Sigmoid colon (tissue), 7 donors: Measurements from ENCODE around the gene SPOCK2. TPM values are rescaled to one million over a fixed set of nuclear protein-coding genes. Genes with fewer than 3 reads are reported as not detected.

Source experiments
- DNase-seq: peaks from one replicate; pipeline ENCODE4 v3.0.0-alpha.2; 2019
- H3K27ac ChIP-seq, 4 donors: fragments of 200-600 bp; sonication (generic); one replicate each; pipeline ENCODE4 v1.5.1; 2016 to 2019; ENCODE audit warnings: mild to moderate bottlenecking in 1 of 4
- H3K27me3 ChIP-seq, 3 donors: fragments of 200-600 bp; sonication (generic); one replicate each; pipeline ENCODE4 v1.5.1; 2019; ENCODE audit warnings: mild to moderate bottlenecking in 1 of 3
- H3K36me3 ChIP-seq, 4 donors: fragments of 200-600 bp; sonication (generic); one replicate each; pipeline ENCODE4 v1.5.1; 2016 to 2019
- H3K4me1 ChIP-seq, 4 donors: fragments of 200-600 bp; sonication (generic); one replicate each; pipeline ENCODE4 v1.5.1; 2017 to 2019
- H3K4me3 ChIP-seq, 4 donors: fragments of 200-600 bp; sonication (generic); one replicate each; pipeline ENCODE4 v1.5.1; 2017 to 2019; ENCODE audit warnings: mild to moderate bottlenecking in 2 of 4, moderate library complexity in 1 of 4
- H3K9me3 ChIP-seq, 4 donors: fragments of 200-600 bp in 3 of 4; sonication (generic) in 3 of 4; one replicate each; pipeline versions ENCODE4 v1.5.1 to v1.6.1; 2013 to 2019
- EP300 ChIP-seq, 4 donors: sonication (generic); formaldehyde crosslinking; IDR thresholded peaks; one replicate each; pipeline ENCODE4 v1.6.1; 2017; ENCODE audit warnings: antibody characterized with exemption in 4 of 4
- POLR2A ChIP-seq, 2 donors: fragments of 450-650 bp; IDR thresholded peaks; one replicate each; pipeline ENCODE4 v1.6.1; 2016; ENCODE audit warnings: antibody characterized with exemption in 2 of 2, mild to moderate bottlenecking in 2 of 2, moderate library complexity in 2 of 2
- POLR2AphosphoS5 ChIP-seq, 4 donors: sonication (generic); formaldehyde crosslinking; IDR thresholded peaks; one replicate each; pipeline ENCODE4 v1.6.1; 2017; ENCODE audit warnings: antibody characterized with exemption in 4 of 4
- WGBS, 2 donors: extraction: QIAGEN DNeasy Blood & Tissue Kit; methylation state at CpG; one replicate each; pipeline ENCODE4 v1.1.7; 2013; 5-methylcytosine and 5-hydroxymethylcytosine counted together
- intact Hi-C: fragments of 100-400 bp; cut with DNase I; formaldehyde crosslinking; loops from one replicate; pipeline ENCODE4 v1.15.1; 2023
- polyA plus RNA-seq, 3 donors: library from polyadenylated mRNA; stranded (reverse); fragments of 200-250 nt; gene quantifications; one replicate each; pipeline ENCODE4 v1.2.3, GENCODE V29; 2013
- total RNA-seq, 4 donors: library from RNA; depleted of rRNA; stranded (reverse); fragments of >200 nt; gene quantifications; one replicate each; pipeline ENCODE4 v1.1.0, GENCODE V29; 2016
- TF ChIP-seq, protein P1 (sequence below), 4 experiments: fragments of 450-650 bp in 3 of 4; fragments of 200-600 bp in 1 of 4; IDR thresholded peaks; one replicate each; pipeline ENCODE4 v1.5.1; 2016 to 2019; ENCODE audit warnings: antibody characterized with exemption in 4 of 4, mild to moderate bottlenecking in 3 of 4, moderate library complexity in 2 of 4
- donor health status: healthy with polysubstance abuse.
- donor health status: Bipolar disorder and iron deficiency.
- donor health status: healthy.

SPOCK2 gene
- total and polyA plus RNA-seq, 7 donors, result 0.60 to 59.5 (median 7.8) TPM

- intact Hi-C loops, result no loop called here
- Histone ChIP-seq H3K27ac (no peak overlapping the region), H3K27me3 (no peaks in the 10 kb centered on the region), H3K4me3 (no peak overlapping the region), H3K4me1 (no peaks in the 10 kb centered on the region), H3K36me3 (peaks cover 0 to 2% (median 0%) of the 10 kb centered on the region in 4 donors), H3K9me3 (no peaks in the 10 kb centered on the region)
- WGBS, 2 donors, result 81 to 90% methylated on average over 4 of the region's 4 CpGs
- no peak for DNase-seq
- TF ChIP-seq, protein P1, sequence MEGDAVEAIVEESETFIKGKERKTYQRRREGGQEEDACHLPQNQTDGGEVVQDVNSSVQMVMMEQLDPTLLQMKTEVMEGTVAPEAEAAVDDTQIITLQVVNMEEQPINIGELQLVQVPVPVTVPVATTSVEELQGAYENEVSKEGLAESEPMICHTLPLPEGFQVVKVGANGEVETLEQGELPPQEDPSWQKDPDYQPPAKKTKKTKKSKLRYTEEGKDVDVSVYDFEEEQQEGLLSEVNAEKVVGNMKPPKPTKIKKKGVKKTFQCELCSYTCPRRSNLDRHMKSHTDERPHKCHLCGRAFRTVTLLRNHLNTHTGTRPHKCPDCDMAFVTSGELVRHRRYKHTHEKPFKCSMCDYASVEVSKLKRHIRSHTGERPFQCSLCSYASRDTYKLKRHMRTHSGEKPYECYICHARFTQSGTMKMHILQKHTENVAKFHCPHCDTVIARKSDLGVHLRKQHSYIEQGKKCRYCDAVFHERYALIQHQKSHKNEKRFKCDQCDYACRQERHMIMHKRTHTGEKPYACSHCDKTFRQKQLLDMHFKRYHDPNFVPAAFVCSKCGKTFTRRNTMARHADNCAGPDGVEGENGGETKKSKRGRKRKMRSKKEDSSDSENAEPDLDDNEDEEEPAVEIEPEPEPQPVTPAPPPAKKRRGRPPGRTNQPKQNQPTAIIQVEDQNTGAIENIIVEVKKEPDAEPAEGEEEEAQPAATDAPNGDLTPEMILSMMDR (IDR thresholded peaks at IDR 0.05), result no peak
- no peak for TF ChIP-seq POLR2A (IDR thresholded peaks at IDR 0.05)
- no peak for TF ChIP-seq EP300 (IDR thresholded peaks at IDR 0.05)
- TF ChIP-seq POLR2AphosphoS5 (IDR thresholded peaks at IDR 0.05), result no peak
Observed at GRCh38 chr10:72122221-72122620, 33.9 kb upstream of the SPOCK2 start.

DNA sequence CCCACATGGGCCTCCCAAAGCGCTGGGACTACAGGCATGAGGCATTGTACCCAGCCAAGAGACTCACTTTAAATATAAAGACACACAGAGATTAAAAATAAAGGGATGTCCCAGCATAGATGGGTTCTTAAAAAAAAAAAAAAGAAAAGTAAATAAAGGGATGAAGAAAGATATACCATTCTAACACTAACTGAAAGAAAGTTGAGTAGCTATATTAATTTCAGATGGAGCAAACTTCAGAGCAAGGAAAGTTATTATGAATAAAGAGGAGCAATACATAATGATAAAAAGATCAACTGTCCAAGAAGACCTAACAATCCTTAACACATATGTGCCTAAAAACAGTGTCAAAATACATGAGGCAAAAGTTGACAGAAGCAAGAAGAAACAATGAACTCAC, 33.0 kb upstream of the SPOCK2 start:
- 98% methylated on average over 1 of the region's 1 CpG for WGBS, 2 donors
- intact Hi-C loops, result no loop called here

GRCh38 chr10:72116372-72116771, 28.0 kb upstream of the SPOCK2 start:
- no peak overlapping the region for H3K27ac ChIP-seq
- no peak overlapping the region for H3K4me3 ChIP-seq
- 92 to 93% methylated on average over 2 of the region's 2 CpGs for WGBS, 2 donors
- TF ChIP-seq, protein P1 (IDR thresholded peaks at IDR 0.05), result no peak
- no peak for TF ChIP-seq POLR2AphosphoS5 (IDR thresholded peaks at IDR 0.05)
- TF ChIP-seq POLR2A (IDR thresholded peaks at IDR 0.05), result no peak
- TF ChIP-seq EP300 (IDR thresholded peaks at IDR 0.05), result no peak
- H3K9me3 ChIP-seq, result peaks cover 0 to 2% (median 0%) of the 10 kb centered on the region in 4 donors
- intact Hi-C loops, result no loop called here
- no peaks in the 10 kb centered on the region for H3K36me3 ChIP-seq
- H3K27me3 ChIP-seq, result no peaks in the 10 kb centered on the region
- DNase-seq, result no peak
- no peaks in the 10 kb centered on the region for H3K4me1 ChIP-seq

More for the DNA sequence above, 33.0 kb upstream of the SPOCK2 start:
- Histone ChIP-seq H3K27me3 (no peaks in the 10 kb centered on the region), H3K36me3 (no peaks in the 10 kb centered on the region), H3K4me1 (no peaks in the 10 kb centered on the region), H3K4me3 (no peak overlapping the region), H3K27ac (no peak overlapping the region), H3K9me3 (peaks cover 0 to 2% (median 0%) of the 10 kb centered on the region in 4 donors)
- TF ChIP-seq POLR2AphosphoS5 (IDR thresholded peaks at IDR 0.05), result no peak
- TF ChIP-seq, protein P1 (IDR thresholded peaks at IDR 0.05), result no peak
- no peak for TF ChIP-seq EP300 (IDR thresholded peaks at IDR 0.05)
- no peak for TF ChIP-seq POLR2A (IDR thresholded peaks at IDR 0.05)
- DNase-seq, result no peak

DNA sequence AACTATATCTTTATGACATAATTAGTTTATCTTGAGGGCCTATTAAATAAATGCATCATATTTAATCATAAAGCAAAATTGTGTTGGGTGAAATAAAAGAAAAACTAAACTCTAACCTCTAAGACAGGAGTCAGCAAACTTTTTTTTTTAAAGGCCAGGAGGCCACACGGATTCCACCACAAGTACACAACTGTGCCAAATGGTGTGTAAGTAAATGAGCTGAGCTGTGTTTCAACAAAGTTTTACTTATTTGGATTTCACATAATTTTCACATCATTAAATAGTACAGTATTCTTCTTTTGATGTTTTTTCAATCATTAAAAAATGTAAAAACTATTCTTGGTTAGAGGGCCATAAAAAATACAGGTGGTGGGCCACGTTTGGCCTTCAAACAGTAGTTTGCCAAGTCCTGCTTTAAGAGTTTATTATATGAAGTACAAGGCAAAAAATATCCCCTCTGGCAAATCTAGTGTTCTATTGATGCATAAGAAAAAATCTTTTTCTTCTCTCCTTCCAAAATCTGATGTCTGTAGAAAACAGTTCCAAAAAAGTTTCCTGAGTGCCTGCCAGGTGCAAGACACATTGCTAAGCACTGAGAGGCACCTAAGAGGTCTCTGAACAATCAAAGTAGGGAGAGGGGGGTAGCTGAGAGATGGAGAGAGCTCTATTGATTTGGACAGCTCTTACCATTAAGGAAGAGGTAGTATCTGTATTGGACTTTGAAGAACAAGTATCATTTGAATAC, 26.5 kb upstream of the SPOCK2 start:
- no peak for DNase-seq
- Histone ChIP-seq H3K27me3 (no peaks in the 10 kb centered on the region), H3K36me3 (no peaks in the 10 kb centered on the region), H3K4me1 (no peaks in the 10 kb centered on the region), H3K9me3 (peaks cover 0 to 2% (median 0%) of the 10 kb centered on the region in 4 donors), H3K27ac (no peak overlapping the region), H3K4me3 (no peak overlapping the region)
- WGBS, 2 donors, result 80 to 89% methylated on average over 2 of the region's 2 CpGs
- no peak for TF ChIP-seq POLR2A (IDR thresholded peaks at IDR 0.05)
- no peak for TF ChIP-seq EP300 (IDR thresholded peaks at IDR 0.05)
- TF ChIP-seq POLR2AphosphoS5 (IDR thresholded peaks at IDR 0.05), result no peak
- TF ChIP-seq, protein P1 (IDR thresholded peaks at IDR 0.05), result no peak
- intact Hi-C loops, result no loop called here
